K562 (cell line): Measurements from ENCODE around the gene MYO5C. TPM values are rescaled to one million over a fixed set of nuclear protein-coding genes. Genes with fewer than 3 reads are reported as not detected.

Source experiments
- ATAC-seq: fragments of 200-7000 bp; cut with Tn5 transposase; 3 replicates; pipeline ENCODE4 v1.9.1; 2020; ENCODE audit warnings: moderate library complexity
- BruUV-seq: library from RNA; stranded (reverse); fragments of 400-500 nt; replicated peaks from 2 replicates; lab custom pipeline; 2021; lab: Mats Ljungman, UMichigan
- CTCF ChIA-PET: fragments of 300-600 bp; formaldehyde crosslinking; extraction: SDS; loops from one replicate; lab custom pipeline; 2021; ENCODE audit warnings: low intra/inter-chr PET ratio; lab: Yijun Ruan, JAX
- POLR2A ChIA-PET: fragments of 300-600, 350-650 bp; sonication (Branson Sonifier 250); formaldehyde crosslinking; extraction: SDS; loops from one replicate; lab custom pipeline; 2021; ENCODE audit warnings: antibody characterized with exemption, inconsistent platforms; lab: Yijun Ruan, JAX
- DNase-seq, 4 experiments: peaks; one replicate each; pipeline versions ENCODE4 v3.0.0 to v3.0.0-alpha.2; 2011 to 2018; ENCODE audit warnings: low spot score in 3 of 4, mixed read lengths in 3 of 4; ENCODE audit errors: extremely low read depth in 1 of 4
- FAIRE-seq: peaks from 2 replicates; lab custom pipeline; 2011; peaks lifted over from hg19 to GRCh38; lab: Jason Lieb, UNC
- H2AFZ ChIP-seq: 2 replicates; pipeline ENCODE4 v1.6.0; 2011; ENCODE audit warnings: low read depth, low read length, control low read depth, inconsistent platforms
- H3K27ac ChIP-seq: fragments of 200-600 bp; 3 replicates; pipeline ENCODE4 v1.8.0; 2011; ENCODE audit warnings: low read depth, mild to moderate bottlenecking, control low read depth, inconsistent platforms, low read length, moderate library complexity, mixed read lengths; ENCODE audit errors: extremely low read depth
- H3K27me3 ChIP-seq, 2 experiments: fragments of 300-600 bp in 1 of 2; 2 replicates in 1 of 2; 3 replicates in 1 of 2; pipeline versions ENCODE4 v1.6.0 to v1.8.0; 2011; ENCODE audit warnings: inconsistent platforms in 2 of 2, low read length in 2 of 2, mild to moderate bottlenecking in 1 of 2, mixed read lengths in 1 of 2, moderate library complexity in 1 of 2; ENCODE audit not compliant: control insufficient read depth in 2 of 2, insufficient read depth in 2 of 2
- H3K36me3 ChIP-seq: fragments of 300-600 bp; 3 replicates; pipeline ENCODE4 v1.8.0; 2011; ENCODE audit warnings: mild to moderate bottlenecking, low read length, inconsistent platforms; ENCODE audit not compliant: control insufficient read depth, insufficient read depth
- H3K4me1 ChIP-seq, 2 experiments: fragments of 200-600 bp in 1 of 2; replicated peaks in 1 of 2; 2 replicates in 1 of 2; 3 replicates in 1 of 2; pipeline versions ENCODE4 v1.5.1 to v1.8.0; 2011; ENCODE audit warnings: inconsistent platforms in 2 of 2, low read length in 2 of 2, mild to moderate bottlenecking in 1 of 2, mixed read lengths in 1 of 2, moderate library complexity in 1 of 2; ENCODE audit not compliant: control insufficient read depth in 2 of 2, insufficient read depth in 2 of 2
- H3K4me2 ChIP-seq: 2 replicates; pipeline ENCODE4 v1.6.1; 2011; ENCODE audit warnings: low read length, control low read depth, inconsistent platforms, mixed read lengths; ENCODE audit not compliant: insufficient read depth
- H3K4me3 ChIP-seq: fragments of 200-600 bp; sonication (generic), shearing (Covaris generic); 2 replicates; pipeline ENCODE4 v1.5.1; 2016; ENCODE audit warnings: control low read depth, inconsistent platforms
- H3K79me2 ChIP-seq: fragments of 200-600 bp; 3 replicates; pipeline ENCODE4 v1.8.0; 2011; ENCODE audit warnings: low read length, inconsistent platforms; ENCODE audit not compliant: control insufficient read depth, insufficient read depth
- H3K9ac ChIP-seq, 2 experiments: 2 replicates each; pipeline versions ENCODE4 v1.6.0 to v1.6.1; 2011; ENCODE audit warnings: low read depth in 2 of 2, low read length in 2 of 2, control low read depth in 1 of 2, inconsistent platforms in 1 of 2, mild to moderate bottlenecking in 1 of 2, mixed read lengths in 1 of 2; ENCODE audit not compliant: insufficient read depth in 1 of 2
- H3K9me1 ChIP-seq: one replicate; pipeline ENCODE4 v1.6.0; 2011; ENCODE audit warnings: inconsistent platforms, mild to moderate bottlenecking, low read length, moderate library complexity; ENCODE audit not compliant: control insufficient read depth, insufficient read depth
- H3K9me3 ChIP-seq: replicated peaks from 2 replicates; pipeline ENCODE4 v1.5.1; 2011; ENCODE audit warnings: low read depth, low read length, inconsistent platforms; ENCODE audit not compliant: control insufficient read depth, insufficient read depth
- H4K20me1 ChIP-seq: replicated peaks from 2 replicates; pipeline ENCODE4 v1.6.1; 2011; ENCODE audit warnings: low read length, inconsistent platforms, mixed read lengths; ENCODE audit not compliant: control insufficient read depth, insufficient read depth
- ATF1 ChIP-seq, 2 experiments: fragments of 450-650 bp in 1 of 2; IDR thresholded peaks; 2 replicates each; pipeline ENCODE4 v1.6.1; 2016; ENCODE audit warnings: missing compliant biosample characterization in 1 of 2, missing genetic modification characterization in 1 of 2
- EWSR1 ChIP-seq: fragments of 450-650 bp; IDR thresholded peaks from 2 replicates; pipeline ENCODE4 v1.6.1; 2018; ENCODE audit warnings: borderline replicate concordance, mild to moderate bottlenecking, low read depth, moderate library complexity; ENCODE audit not compliant: partially characterized antibody
- L3MBTL2 ChIP-seq: fragments of 450-650 bp; IDR thresholded peaks from 2 replicates; pipeline ENCODE4 v1.6.1; 2016; ENCODE audit warnings: mild to moderate bottlenecking, moderate library complexity
- NFIX ChIP-seq: fragments of 250-450 bp; sonication (Bioruptor Pico); IDR thresholded peaks from 2 replicates; pipeline ENCODE4 v1.4.0; 2020; ENCODE audit warnings: low read depth, mild to moderate bottlenecking, moderate library complexity
- TRIM24 ChIP-seq, 2 experiments: fragments of 450-650 bp; IDR thresholded peaks; 2 replicates each; pipeline ENCODE4 v1.6.1; 2016
- ZNF830 ChIP-seq: fragments of 250-450 bp; sonication (Bioruptor Pico); IDR thresholded peaks from 2 replicates; pipeline ENCODE4 v1.5.0; 2021; ENCODE audit warnings: mild to moderate bottlenecking
- whole genome bisulfite sequencing: fragments of 100-300 bp; shearing (Covaris generic); methylation state at CpG from one replicate; pipeline ENCODE4 v1.1.6; 2016; ENCODE audit warnings: low coverage, mixed read lengths; ENCODE audit not compliant: insufficient coverage; ENCODE audit errors: missing lambda C conversion rate; 5-methylcytosine and 5-hydroxymethylcytosine counted together
- in situ Hi-C: fragments of 300-500 bp; cut with MboI; formaldehyde crosslinking; loops from 4 replicates; pipeline ENCODE4 v1.15.0; 2018; ENCODE audit warnings: inconsistent platforms, mixed read lengths
- intact Hi-C: fragments of 100-400 bp; cut with micrococcal nuclease; formaldehyde crosslinking; loops from 2 replicates; pipeline ENCODE4 v1.14.2; 2022
- polyA plus RNA-seq, 8 experiments: library from polyadenylated mRNA; depleted of rRNA in 4 of 8; stranded (reverse) in 5 of 8; unstranded in 3 of 8; fragments of >200 nt; fragmentation: Nextera tagmentation in 2 of 8; fragmentation: Illumina TruSeq in 1 of 8; extraction: Ambion mirVana in 2 of 8; extraction: Trizol in 1 of 8; gene quantifications; 2 replicates each; pipeline versions ENCODE4 v1.2.1 to v1.2.3, GENCODE V29; 2011 to 2014; ENCODE audit warnings: inconsistent platforms in 1 of 8, missing spikeins in 1 of 8
- total RNA-seq, 7 experiments: library from RNA; depleted of rRNA in 6 of 7; stranded (reverse); fragments of >200 nt in 6 of 7; fragmentation: Illumina TruSeq in 2 of 7; extraction: Trizol in 2 of 7; gene quantifications; 2 replicates each; pipeline versions ENCODE4 v1.2.1 to v1.2.3, GENCODE V29; 2011 to 2021; ENCODE audit warnings: low replicate concordance in 1 of 7
- TF ChIP-seq, protein P1 (sequence below): fragments of 250-450 bp; sonication (Bioruptor Pico); IDR thresholded peaks from 2 replicates; pipeline ENCODE4 v1.9.0; 2021; ENCODE audit warnings: mild to moderate bottlenecking

Gene MYO5C
- total and polyA plus RNA-seq, 9 of the 15 experiments (the other 6 are each of a cell fraction or from before 2014, with no cell fraction given) = 0.01 to 0.24 TPM; not detected in 7

DNA sequence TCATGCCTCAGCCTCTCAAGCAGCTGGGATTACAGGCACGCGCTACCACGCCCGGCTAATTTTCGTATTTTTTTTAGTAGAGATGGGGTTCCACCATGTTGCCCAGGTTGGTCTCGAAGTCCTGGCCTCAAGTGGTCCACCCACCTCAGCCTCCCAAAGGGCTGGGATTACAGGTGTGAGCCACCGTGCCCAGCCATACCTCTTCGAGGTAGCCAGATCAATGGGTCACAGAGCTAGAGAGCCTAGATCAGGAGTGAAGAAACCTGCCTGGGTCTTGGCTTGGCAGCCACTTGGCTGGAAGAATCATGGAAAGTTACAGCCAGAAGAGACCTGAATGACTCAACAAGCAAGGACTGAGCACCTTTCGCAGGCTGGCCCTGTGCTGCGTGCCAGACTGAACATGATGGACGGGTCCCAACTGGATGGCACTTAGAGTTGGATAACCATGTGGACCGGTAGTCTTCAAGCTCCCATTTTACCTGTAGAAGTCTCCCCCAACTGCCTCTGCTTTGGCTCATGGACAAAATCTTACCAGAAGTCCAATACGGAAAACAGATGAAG is 134.1 kb downstream of the MYO5C start (continued):
- TF ChIP-seq L3MBTL2 = no peak
- TF ChIP-seq, protein P1, sequence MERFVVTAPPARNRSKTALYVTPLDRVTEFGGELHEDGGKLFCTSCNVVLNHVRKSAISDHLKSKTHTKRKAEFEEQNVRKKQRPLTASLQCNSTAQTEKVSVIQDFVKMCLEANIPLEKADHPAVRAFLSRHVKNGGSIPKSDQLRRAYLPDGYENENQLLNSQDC (CRISPR knock-in tag) = no peak
- TF ChIP-seq, all 486 proteins: peak for 0

DNA sequence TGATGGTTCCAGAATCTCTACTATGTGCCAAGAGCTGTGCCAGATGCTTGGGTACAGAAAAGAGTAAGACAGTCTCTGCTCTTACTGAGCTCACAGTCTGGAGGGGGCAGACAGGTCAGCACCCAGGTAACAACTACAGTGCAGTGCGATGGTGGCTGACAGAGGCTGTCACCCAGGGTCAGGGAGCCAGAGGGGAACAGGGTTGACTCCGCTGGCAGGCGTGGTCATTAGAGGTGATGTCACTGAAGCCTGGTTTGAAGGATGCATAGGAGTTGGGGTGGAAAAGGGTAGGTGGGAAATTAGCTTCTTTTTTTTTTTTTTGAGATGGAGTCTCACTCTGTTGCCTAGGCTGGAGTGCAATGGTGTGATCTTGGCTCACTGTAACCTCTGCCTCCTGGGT is 136.0 kb downstream of the MYO5C start:
- BruUV-seq = no TSS peak
- Histone ChIP-seq H3K9me1 (no peaks in the 10 kb centered on the region), H4K20me1 (no peaks in the 10 kb centered on the region), H3K27ac (no peak overlapping the region), H3K4me3 (no peak overlapping the region), H2AFZ (no peak overlapping the region), H3K36me3 (no peaks in the 10 kb centered on the region), H3K9me3 (no peaks in the 10 kb centered on the region), H3K79me2 (no peaks in the 10 kb centered on the region), H3K4me2 (no peak overlapping the region), H3K27me3 (peaks cover 35 to 53% of the 10 kb centered on the region in 2 experiments), H3K9ac (no peak overlapping the region), H3K4me1 (peaks cover 0 to 6% of the 10 kb centered on the region in 2 experiments; a peak in 1 of 5 replicates)
- no peak for DNase-seq
- 2% methylated on average over 3 of the region's 3 CpGs for WGBS
- ChIA-PET CTCF (no interaction called here), POLR2A (no interaction called here)
- intact Hi-C loops (loop anchor here (5.0 kb wide), 1 partner anchor 68 kb away; no protein-coding TSS in a partner anchor), in situ Hi-C loops (no loop called here)
- TF ChIP-seq EWSR1 (no peak), TRIM24 (IDR thresholded peaks at IDR 0.05) (no peak), ZNF830 (no peak), NFIX (CRISPR knock-in tag) (no peak), ATF1 (CRISPR knock-in tag; IDR thresholded peaks at IDR 0.05) (no peak), ATF1 (tag; IDR thresholded peaks at IDR 0.05) (no peak)
- FAIRE-seq = no peak
- ATAC-seq = no peak
